ENCODE measurements around the gene MAP3K21.

The MAP3K21 gene

DNA sequence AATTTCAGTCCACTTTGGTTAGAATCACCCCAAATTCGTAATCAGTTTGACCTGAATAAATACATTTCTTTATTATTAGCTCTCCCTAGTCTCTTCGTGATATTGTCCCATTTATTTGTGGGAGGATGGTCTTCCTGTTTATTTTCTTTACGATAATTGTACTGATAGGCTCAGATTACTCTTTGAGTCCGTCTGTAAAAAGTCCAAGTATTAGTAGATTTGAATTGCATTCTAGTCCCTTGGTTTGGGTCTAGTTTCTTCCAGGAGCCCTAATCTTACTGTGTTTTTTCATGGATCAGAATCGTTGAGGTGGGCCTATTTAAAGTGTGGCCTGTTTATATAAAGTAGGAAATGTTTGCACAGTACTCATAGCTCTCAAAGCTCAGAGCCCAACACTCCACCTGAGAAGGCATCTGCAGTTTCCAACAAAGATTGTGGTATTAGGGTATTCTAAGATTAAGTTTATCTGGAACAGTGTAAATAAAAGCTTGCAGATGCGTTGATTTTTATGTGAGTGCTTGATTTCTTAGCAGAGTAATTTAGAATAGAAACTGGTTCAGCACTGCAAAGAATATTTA, 33.1 kb downstream of the MAP3K21 start:
- no peak for DNase-seq

DNA sequence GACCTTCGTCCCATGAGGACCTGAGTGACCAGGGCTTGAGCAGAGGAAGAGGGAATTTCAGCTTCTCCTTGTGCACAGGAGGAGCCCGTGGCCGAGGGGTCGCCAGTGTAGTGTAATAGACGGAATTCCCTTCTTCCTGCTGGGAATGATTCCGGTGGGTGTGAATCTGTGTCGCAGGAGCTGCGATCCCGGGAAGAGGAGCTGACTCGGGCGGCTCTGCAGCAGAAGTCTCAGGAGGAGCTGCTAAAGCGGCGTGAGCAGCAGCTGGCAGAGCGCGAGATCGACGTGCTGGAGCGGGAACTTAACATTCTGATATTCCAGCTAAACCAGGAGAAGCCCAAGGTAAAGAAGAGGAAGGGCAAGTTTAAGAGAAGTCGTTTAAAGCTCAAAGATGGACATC, 34.4 kb downstream of the MAP3K21 start:
- DNase-seq, result no peak

DNA sequence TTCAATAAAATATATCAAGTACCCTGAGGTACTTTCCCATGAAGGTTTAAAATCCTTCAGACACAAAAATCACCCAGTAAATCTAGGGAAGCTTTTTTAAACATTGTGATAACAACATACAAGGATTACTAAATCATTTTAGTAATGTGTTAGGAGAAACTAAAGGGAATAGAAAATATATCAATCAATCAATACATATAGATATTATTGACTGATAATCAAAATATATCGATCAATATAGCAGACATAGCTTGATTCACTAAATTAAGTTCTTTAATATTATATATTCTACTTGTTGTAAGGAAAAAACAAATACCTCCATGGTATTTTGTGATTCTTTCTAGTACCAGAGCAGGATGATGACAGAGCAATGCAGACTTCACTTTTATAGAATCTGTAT, 35.2 kb downstream of the MAP3K21 start:
- DNase-seq, result no peak

DNA sequence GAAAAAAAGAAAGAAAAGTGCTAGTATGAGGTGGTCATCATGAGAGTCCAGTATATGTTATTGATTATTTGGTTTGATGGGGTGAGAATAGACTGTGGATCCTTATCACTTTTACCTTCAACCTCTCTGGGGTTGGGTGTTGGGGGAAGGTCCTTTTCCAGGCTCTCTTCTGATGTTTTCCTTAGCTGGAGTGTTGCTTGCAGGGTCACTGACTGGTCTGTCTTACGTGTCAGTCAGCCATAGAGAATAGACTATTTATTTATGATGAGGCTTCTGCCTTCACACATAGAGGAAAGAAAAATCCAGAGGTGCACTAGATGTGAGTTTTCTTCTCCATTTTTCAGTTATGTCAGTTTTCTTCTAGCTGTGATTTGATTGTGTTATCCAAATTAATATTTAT, 36.5 kb downstream of the MAP3K21 start:
- DNase-seq, result no peak

DNA sequence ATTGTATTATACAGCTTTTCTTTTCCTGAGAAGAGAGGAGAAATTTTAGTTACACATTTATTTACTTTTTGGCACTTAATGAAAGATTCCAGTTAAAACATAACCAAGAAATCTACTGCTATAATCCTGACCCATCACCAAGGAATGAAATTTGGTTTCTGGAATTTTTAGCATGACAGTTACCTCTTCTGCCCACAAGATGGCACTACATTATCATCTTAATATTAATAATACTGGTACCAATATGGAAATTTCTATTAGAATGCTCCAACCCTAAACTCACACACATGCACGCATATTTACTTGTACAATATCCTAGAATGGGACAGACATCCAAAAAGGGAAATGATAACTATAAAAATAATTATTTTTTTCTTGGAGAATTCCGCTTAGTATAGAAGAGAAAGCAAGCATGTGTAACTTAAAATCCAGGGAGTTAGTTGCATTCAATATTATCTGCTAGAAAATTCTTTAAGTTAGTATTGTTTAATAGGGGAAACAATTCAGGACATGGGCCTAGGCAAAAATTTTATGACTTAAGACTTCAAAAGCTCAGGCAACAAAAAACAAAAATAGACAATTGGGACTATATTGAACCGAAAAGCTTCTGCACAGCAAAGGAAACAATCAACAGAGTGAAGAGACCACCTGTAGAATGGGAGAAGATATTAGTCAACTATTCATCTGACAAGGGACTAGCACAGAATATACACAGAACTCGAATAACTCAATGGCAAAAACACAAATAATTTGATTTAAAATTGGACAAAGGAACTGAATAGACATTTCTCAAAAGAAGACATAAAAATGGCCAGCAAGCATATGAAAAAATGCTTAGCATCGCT, 37.4 kb downstream of the MAP3K21 start:
- no peak for DNase-seq

DNA sequence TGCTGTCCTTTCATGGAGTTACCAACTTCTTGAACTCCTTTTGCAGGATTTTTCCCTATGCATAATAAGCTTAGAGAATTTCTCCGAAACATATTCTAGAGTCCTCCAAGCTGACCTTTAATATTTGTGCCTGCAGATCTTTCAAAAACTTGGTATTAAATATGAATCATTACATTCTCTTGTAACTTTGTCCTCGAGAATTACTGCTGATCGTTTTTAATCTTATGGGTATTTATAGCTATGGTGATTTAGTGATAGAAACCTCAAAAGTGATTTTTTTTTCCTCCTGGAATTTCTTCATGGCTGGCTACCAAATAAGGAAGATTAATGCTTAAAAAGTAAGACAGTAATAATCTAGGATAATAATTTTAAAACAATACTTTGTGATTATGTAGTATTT, 39.1 kb downstream of the MAP3K21 start:
- no peak for DNase-seq

DNA sequence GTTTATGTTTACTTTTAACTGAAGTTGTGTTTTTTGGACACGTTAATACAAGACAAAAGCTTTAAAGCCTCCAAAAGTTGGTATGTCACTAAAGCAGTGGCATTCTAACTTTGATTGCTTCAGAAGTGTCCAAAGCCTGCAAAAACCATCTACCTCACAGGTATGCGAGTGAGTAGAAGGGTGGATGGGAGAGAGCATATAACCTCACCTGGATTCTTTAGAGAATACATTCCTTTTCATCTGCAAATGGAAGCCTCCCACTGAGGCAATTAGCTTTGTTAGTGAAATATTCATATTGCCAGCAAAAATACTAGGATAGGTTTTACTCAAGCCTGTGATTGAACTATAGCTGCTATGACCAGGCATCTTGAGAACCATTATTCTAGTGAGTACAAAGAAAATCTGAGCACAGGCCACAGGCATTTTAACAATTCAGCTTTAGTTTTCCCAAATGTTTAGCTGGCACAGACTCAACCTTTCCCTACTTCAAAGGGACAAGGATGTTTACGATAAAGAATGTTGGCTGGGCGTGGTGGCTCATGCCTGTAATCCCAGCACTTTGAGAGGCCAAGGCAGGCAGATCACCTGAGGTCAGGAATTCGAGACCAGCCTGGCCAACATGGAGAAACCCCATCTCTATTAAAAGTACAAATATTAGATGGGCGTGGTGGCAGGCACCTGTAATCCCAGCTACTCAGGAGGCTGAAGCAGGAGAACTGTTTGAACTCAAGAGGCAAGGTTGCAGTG, 39.7 kb downstream of the MAP3K21 start:
- DNase-seq, result no peak

DNA sequence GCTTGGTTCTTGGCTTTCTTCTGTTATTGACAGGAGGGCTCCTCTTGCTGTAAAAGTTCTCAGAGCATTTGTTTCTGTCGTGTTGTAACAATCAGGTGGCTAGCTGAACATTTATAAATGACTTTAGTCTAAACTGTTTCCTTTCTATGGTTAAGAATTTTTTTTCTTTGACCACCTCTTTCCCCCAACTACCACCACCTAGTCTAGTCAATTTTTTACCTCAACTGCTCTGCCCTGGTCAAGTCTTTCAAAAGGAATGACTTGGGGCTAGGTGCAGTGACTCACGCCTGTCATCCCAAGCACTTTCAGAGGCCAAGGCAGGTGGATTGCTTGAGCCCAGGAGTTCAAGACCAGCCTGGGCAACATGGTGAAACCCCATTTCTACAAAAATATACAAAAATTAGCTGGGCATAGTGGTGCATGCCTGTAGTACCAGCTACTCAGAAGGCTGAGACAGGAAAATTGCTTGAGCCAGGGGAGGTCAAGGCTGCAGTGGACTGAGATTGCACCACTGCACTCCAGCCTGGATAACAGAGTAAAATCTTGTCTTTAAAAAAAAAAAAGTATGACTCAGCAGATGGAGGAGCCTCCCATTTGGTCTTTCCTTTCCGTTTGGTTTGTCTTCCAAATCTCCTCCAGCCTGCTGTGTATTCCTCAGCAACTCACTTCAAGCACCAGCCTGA, 40.7 kb downstream of the MAP3K21 start:
- no peak for DNase-seq

DNA sequence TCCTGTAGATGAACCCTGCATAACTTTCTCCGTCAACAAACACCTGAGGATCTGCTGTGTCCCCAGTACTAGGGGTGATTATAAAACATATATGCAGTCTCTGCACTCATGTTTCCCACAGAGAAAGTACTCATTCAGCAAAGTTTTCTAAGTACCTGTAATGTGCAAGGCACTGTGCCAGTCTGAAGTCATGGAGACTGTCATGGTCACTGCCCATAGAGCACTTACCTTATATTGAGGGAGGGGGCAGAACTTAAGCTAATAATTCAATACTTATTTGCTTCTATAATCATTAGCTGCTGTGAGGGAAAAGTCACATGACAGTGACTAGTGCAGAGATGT, 41.2 kb downstream of the MAP3K21 start:
- DNase-seq, result no peak

DNA sequence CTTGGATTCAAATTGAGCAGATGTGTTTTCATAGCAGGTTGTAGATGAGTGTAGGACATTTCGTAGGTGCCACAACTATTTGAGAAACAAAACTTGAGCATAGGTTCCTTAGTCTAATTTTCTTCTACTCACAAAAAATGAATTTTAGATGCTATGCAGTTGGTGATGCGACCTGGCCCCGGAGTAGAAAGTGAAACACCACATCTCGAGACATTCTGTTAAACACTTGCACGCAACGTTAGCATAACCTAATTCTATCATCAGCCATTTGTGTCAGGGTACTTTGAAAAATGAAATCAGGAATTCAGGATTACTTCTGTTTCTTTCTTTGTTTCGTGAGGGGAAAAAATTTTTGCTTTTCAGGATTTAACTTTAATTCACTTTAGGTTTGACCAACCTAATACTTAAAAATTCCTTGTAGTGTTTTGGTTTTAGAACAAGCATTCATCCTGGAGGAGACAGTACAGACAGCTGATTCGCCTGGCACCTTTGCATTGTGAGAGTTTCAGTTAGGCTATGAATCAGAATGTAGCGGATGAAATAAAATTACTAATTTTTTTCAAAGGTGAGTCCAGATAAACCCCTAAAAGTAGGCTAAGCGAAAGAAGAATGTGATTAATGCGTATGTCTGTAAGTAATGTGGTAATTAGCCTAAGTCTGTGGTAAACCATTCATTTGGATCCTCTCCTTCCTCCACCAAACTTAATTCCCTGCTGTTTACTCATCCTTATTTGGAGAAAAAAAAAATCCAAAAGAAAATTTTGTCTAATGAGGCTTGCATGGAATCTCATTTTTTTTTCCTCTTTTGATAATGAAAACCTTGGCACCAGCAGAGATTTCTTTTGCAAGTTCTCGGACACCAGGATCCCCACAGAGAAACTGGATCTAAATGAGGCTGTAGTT, 44.9 kb downstream of the MAP3K21 start:
- DNase-seq, result no peak

DNA sequence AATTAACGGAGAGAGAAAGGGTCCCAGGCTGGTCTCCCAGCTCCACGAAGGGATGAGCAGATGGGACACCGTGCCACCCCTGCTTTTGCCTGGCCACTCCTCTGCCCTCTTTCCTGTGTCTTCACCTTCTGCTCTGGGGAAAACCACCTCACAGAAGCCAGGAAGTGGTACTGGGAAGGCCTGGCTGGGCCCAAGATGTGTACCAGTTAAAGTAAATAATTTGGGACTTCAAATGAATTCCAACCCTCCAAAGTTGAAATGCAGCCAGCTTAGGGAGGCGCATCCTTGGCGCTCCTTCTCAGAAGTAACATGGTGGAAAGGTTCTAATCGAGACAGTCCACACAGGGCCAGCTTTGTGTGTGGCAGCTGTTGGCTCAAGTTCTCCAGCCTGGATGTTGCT, 45.7 kb downstream of the MAP3K21 start:
- DNase-seq, result no peak

DNA sequence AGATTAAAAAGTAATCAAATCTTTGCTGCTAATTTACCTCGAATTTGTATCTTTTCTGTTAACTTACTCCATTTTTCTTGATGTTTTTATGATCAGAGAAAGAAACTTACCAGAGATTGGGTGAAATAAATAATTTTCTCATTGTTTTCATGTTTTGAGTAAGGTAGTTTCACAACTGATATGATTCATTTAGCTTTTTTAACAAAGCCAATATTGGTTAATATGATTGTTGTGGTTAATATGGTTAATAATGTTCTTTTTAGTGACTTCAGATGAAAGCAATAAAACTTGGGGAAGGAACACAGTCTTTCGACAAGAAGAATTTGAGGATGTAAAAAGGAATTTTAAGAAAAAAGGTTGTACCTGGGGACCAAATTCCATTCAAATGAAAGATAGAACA, 48.1 kb downstream of the MAP3K21 start:
- DNase-seq, result no peak

DNA sequence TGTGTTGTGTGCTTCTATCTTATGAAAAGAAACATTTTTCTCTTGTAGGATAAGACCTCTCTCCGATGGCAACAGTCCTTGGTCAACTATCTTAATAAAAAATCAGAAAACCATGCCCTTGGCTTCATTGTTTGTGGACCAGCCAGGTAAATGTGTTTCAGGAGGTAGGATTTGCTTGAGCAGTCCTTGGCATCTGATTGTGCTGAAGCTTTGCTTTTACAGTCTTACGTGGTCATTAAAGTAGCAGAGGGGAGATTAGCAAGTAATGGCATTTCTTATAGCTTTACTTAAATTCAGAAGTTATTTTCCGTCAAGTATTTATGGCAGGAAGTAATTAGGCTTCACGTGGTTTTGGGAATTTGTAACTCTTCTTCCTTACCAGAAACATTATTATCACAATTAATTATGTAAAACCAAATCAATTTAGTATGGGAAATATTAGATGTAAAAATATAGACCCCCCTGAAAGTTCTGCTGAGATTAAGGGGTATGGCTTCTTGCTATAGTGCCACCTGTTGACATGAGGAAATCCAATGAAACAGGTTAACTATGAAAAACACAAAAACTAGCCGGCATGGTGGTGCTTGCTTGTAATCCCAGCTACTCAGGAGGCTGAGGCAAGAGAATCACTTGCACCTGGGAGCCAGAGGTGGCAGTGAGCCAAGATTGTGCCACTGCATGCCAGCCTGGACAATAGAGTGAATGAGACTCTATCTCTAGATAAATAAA, 49.0 kb downstream of the MAP3K21 start:
- DNase-seq, result no peak

DNA sequence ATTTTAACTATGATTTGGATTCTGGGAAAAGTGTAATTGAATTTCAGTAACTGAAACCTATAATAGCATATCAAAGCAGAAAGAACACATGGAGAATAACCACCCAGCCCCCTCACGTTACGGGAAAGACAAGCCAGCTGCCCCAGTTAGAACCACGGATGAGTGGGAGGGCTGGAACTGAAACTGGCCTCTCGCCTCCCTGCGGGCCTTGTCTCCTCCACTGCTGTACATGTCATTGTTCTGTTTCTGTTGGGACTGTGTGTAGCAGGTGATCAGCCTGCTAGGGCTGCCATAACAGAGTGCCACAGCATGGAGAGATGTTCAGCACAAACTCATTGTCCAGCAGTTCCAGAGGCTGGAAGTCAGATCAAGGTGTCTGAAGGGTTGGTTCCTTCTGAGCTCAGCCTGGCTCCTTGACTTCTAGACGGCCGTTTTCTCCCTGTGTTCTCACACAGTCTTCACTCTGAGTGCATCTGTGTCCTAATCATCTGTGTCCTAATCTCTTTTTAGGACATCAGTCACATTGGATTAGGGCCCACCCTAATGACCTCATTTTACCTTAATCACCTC, 52.4 kb downstream of the MAP3K21 start:
- DNase-seq, result no peak

DNA sequence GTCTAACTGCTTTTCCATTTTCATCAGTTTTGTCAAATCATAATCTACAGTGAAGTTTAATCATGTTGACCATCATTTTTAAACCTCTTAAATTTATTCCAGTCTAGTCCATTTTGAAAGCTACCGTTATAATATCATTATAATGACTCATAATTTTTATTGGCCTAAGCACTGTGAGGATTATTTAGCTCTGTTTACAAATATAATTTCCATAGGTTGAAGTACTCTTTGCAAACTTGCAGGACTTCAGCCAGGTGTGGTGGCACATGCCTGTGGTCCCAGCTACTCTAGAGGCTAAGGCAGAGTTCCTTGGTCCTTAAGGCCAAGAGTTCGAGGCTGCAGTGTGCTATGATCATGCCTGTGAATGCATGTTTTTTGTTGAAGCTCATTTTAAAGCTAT, 54.3 kb downstream of the MAP3K21 start:
- no peak for DNase-seq

DNA sequence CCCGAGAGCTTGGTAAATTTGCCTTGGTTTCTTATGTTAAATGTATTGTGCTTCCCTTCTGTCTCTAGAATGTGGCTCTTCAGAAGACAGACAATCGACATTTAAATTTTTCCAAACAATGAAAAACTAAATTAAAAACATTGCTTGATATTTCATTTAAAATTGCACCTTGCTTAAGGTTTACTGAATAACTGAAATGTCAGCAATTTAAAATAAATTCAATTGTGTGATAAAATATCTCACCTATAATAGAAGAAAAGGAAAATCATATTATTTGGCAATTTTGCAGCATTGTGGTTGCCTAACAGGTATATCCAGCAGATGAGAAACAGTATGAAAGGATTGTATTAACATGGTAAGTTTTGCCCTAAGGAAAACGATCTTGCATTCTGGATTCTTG, 56.5 kb downstream of the MAP3K21 start:
- no peak for DNase-seq

DNA sequence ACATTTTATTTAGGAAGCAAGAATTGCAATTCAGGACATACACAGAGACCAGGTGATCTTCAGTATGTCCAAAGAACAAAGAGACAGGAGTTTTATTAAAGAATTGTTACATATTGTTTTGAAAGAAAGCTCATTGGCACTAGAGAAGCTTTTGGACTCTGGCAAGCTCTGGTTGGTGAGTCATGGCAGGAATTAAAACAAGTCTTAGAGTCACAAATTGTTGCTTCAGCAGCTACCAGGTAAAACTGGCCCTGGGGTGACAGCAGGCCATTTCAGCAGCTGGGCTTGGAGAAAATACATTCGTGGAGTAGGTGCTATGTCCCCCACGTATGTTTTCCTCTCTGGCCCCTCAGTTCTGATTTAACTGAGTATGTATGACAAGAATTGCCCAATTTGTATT, 58.8 kb downstream of the MAP3K21 start:
- no peak for DNase-seq

DNA sequence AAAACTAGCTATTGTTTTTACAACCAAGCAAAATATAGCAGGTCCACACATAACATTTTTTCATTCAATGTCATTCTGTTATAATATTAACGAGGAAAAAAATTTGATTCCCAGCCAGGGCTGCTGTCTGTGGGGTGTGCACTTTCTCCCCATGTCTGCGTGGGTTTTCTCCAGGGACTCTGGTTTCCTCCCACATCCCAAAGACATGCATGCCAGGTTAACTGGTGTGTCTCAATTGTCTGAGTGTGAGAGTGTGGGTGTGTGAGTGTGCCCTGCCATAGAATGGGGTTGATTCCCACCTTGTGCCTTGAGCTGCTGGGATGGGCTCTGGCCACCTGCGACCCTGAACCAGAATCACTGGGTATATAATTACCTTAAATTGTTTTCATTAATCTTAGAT, 60.1 kb downstream of the MAP3K21 start:
- DNase-seq, result no peak

DNA sequence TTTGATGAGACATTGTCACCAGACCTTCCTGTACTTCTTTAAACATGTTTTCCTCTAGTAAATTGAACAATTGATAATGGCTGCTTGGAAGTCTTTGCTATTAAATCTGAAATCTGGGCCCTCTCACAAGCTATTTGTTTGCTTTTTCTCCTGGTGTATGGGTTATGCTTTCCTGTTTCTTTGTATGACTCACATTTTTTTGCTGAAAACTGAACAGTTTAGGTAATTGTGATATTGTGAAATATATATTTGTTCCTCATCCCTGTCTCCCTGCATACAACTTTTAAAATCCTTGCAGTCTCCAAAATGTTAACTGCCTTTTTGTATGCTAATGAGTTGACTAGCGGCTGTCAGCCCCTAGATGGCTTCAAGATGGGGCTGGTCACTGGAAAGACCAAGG, 61.6 kb downstream of the MAP3K21 start:
- no peak for DNase-seq

DNA sequence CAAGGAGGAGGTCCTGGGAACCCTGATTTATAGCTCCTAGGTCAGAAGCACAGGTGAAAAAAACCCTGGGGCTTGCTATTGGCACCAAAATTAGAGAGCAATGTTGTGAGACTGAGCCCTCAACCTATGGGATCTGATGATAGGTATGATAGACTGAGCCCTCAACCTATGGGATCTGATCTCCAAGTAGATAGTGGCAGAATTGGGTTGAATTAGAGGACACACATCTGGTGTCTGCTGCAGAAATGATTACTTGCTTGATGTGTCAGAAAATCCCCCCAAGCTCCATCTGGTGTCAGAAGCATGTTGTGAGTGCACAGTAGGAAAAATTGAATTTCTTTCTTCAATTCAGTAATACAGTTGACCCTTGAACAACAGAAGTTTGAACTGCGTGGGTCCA, 62.4 kb downstream of the MAP3K21 start:
- no peak for DNase-seq

Data from activated T-cell treated with anti-CD3 and anti-CD28 coated beads for 4 hours (primary cell).